ENCODE measurements around the gene HYAL2. TPM values are rescaled to one million over a fixed set of nuclear protein-coding genes. Genes with fewer than 3 reads are reported as not detected.

The HYAL2 gene
- polyA plus RNA-seq, 1 donor from 2014 or later, result 116 TPM

DNA sequence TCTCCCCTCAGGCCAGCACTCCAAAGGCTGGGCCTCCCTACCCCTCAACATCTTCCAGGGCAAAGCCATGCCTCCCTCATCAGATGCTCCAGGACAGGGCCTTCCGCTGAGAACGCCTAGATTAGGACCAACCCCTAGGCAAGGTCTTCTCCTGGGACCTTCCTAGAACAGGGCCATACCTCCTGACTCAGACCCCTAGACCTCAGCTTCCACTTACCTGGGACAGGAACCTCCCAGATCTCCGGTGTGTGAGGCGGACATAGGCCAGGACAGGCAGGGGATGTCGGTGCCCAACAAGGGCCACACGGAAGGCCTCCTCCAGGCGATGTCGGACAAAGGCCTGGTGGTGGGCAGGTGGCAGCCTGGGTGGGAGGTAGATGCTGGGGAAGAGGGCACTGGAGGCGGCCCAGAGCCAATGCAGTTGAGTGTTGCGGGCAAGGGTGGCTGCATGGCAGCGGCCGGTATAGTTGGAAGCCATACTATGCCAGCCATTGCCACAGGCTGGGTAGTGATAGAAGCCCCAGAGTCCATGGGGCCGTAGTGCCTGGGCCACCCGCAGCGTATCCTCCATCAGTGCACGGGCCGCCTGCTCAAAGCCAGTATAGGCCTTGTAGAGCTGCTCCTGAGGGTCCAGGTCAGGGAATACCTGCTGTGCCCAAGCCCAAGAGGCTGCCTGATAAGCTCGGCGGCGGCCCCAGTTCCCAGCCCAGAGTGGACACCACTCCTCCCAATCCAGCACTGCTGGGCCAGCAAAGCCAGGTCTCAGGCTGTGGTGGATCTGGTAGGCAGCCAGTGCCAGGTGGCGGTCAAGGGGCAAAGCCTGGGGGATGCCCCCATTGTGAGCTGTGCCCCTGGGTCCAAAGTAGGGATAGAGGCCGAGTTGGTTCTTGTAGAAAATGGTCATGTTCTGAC lies 27.8 kb downstream of the HYAL2 start:
- Histone ChIP-seq H3K27ac (ENCODE audit: low read length) (no peak overlapping the region), H3K27me3 (ENCODE audit: insufficient read depth, low read depth, low read length) (no peaks in the 10 kb centered on the region), H3K4me3 (ENCODE audit: low read length) (no peak overlapping the region), H3K9me2 (ENCODE audit: insufficient read depth, low read length) (no peaks in the 10 kb centered on the region), H2AFZ (ENCODE audit: low read depth, low read length) (no peak overlapping the region), H3F3A (ENCODE audit: insufficient read depth, low read length, poor library complexity, severe bottlenecking) (no peaks in the 10 kb centered on the region), H4K20me1 (ENCODE audit: insufficient read depth) (no peaks in the 10 kb centered on the region), H3K36me3 (ENCODE audit: insufficient read depth, low read length) (no peaks in the 10 kb centered on the region), H3K9ac (ENCODE audit: low read length) (no peak overlapping the region), H3K4me2 (ENCODE audit: low read length) (no peak overlapping the region), H3K79me2 (replicated peaks; ENCODE audit: insufficient read depth, low read length) (peaks cover 6% of the 10 kb centered on the region), H3K9me3 (ENCODE audit: low read length) (no peaks in the 10 kb centered on the region)
- no peak for TF ChIP-seq MXI1 (conservative IDR thresholded peaks at IDR 0.05; ENCODE audit: poor library complexity, severe bottlenecking)
- TF ChIP-seq EP300 (conservative IDR thresholded peaks at IDR 0.05; ENCODE audit: poor library complexity, severe bottlenecking), result no peak
- TF ChIP-seq RAD21 (conservative IDR thresholded peaks at IDR 0.05), result no peak
- TF ChIP-seq, protein P1, sequence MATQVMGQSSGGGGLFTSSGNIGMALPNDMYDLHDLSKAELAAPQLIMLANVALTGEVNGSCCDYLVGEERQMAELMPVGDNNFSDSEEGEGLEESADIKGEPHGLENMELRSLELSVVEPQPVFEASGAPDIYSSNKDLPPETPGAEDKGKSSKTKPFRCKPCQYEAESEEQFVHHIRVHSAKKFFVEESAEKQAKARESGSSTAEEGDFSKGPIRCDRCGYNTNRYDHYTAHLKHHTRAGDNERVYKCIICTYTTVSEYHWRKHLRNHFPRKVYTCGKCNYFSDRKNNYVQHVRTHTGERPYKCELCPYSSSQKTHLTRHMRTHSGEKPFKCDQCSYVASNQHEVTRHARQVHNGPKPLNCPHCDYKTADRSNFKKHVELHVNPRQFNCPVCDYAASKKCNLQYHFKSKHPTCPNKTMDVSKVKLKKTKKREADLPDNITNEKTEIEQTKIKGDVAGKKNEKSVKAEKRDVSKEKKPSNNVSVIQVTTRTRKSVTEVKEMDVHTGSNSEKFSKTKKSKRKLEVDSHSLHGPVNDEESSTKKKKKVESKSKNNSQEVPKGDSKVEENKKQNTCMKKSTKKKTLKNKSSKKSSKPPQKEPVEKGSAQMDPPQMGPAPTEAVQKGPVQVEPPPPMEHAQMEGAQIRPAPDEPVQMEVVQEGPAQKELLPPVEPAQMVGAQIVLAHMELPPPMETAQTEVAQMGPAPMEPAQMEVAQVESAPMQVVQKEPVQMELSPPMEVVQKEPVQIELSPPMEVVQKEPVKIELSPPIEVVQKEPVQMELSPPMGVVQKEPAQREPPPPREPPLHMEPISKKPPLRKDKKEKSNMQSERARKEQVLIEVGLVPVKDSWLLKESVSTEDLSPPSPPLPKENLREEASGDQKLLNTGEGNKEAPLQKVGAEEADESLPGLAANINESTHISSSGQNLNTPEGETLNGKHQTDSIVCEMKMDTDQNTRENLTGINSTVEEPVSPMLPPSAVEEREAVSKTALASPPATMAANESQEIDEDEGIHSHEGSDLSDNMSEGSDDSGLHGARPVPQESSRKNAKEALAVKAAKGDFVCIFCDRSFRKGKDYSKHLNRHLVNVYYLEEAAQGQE (IDR thresholded peaks at IDR 0.05; ENCODE audit: borderline replicate concordance), result no peak
- TF ChIP-seq SMC3 (conservative IDR thresholded peaks at IDR 0.05; ENCODE audit: poor library complexity), result no peak
- no peak for TF ChIP-seq EZH2 (IDR thresholded peaks at IDR 0.05; ENCODE audit: borderline replicate concordance, insufficient read depth, low read length, poor library complexity, severe bottlenecking)
- no peak for TF ChIP-seq TAF1 (IDR thresholded peaks at IDR 0.05; ENCODE audit: low read depth)
- no peak for TF ChIP-seq POLR2AphosphoS5 (IDR thresholded peaks at IDR 0.05)
- TF ChIP-seq, protein P2, sequence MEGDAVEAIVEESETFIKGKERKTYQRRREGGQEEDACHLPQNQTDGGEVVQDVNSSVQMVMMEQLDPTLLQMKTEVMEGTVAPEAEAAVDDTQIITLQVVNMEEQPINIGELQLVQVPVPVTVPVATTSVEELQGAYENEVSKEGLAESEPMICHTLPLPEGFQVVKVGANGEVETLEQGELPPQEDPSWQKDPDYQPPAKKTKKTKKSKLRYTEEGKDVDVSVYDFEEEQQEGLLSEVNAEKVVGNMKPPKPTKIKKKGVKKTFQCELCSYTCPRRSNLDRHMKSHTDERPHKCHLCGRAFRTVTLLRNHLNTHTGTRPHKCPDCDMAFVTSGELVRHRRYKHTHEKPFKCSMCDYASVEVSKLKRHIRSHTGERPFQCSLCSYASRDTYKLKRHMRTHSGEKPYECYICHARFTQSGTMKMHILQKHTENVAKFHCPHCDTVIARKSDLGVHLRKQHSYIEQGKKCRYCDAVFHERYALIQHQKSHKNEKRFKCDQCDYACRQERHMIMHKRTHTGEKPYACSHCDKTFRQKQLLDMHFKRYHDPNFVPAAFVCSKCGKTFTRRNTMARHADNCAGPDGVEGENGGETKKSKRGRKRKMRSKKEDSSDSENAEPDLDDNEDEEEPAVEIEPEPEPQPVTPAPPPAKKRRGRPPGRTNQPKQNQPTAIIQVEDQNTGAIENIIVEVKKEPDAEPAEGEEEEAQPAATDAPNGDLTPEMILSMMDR (IDR thresholded peaks at IDR 0.05; ENCODE audit: poor library complexity, severe bottlenecking), result no peak

DNA sequence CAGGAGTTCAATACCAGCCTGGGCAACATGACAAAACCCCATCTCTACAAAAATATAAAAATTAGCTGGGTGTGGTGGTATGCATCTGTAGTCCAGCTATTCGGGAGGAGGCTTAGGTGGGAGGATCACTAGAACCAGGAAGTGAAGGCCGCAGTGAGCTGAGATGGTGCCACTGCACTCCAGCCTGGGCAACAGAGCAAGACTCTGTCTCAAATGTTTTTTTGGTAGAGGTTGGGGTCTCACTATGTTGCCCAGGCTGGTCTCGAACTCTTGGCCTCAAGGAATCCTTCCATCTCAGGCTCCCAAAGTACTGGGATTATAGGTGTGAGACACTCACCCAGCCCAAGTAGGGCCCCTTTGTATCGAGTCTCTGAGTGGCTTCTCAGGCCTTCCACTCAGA lies 28.5 kb downstream of the HYAL2 start:
- H3K9me2 ChIP-seq (ENCODE audit: insufficient read depth, low read length), result no peaks in the 10 kb centered on the region
- no peak overlapping the region for H3K4me3 ChIP-seq (ENCODE audit: low read length)
- TF ChIP-seq, protein P2 (IDR thresholded peaks at IDR 0.05; ENCODE audit: poor library complexity, severe bottlenecking), result no peak
- no peak for TF ChIP-seq MXI1 (conservative IDR thresholded peaks at IDR 0.05; ENCODE audit: poor library complexity, severe bottlenecking)
- no peak for TF ChIP-seq RAD21 (conservative IDR thresholded peaks at IDR 0.05)
- no peak for TF ChIP-seq EZH2 (IDR thresholded peaks at IDR 0.05; ENCODE audit: borderline replicate concordance, insufficient read depth, low read length, poor library complexity, severe bottlenecking)
- TF ChIP-seq SMC3 (conservative IDR thresholded peaks at IDR 0.05; ENCODE audit: poor library complexity), result no peak
- TF ChIP-seq EP300 (conservative IDR thresholded peaks at IDR 0.05; ENCODE audit: poor library complexity, severe bottlenecking), result no peak
- TF ChIP-seq POLR2AphosphoS5 (IDR thresholded peaks at IDR 0.05), result no peak
- TF ChIP-seq, protein P1 (IDR thresholded peaks at IDR 0.05; ENCODE audit: borderline replicate concordance), result no peak
- no peak for TF ChIP-seq TAF1 (IDR thresholded peaks at IDR 0.05; ENCODE audit: low read depth)
- no peak overlapping the region for H3K4me2 ChIP-seq (ENCODE audit: low read length)
- H3K36me3 ChIP-seq (ENCODE audit: insufficient read depth, low read length), result no peaks in the 10 kb centered on the region
- H3K9me3 ChIP-seq (ENCODE audit: low read length), result no peaks in the 10 kb centered on the region
- no peak overlapping the region for H2AFZ ChIP-seq (ENCODE audit: low read depth, low read length)
- no peak overlapping the region for H3K9ac ChIP-seq (ENCODE audit: low read length)
- H3K27me3 ChIP-seq (ENCODE audit: insufficient read depth, low read depth, low read length), result no peaks in the 10 kb centered on the region
- peaks cover 6% of the 10 kb centered on the region for H3K79me2 ChIP-seq (replicated peaks; ENCODE audit: insufficient read depth, low read length)
- no peaks in the 10 kb centered on the region for H3F3A ChIP-seq (ENCODE audit: insufficient read depth, low read length, poor library complexity, severe bottlenecking)
- no peaks in the 10 kb centered on the region for H4K20me1 ChIP-seq (ENCODE audit: insufficient read depth)
- H3K27ac ChIP-seq (ENCODE audit: low read length), result no peak overlapping the region

Data from neural cell (in vitro differentiated cells).